Breast epithelium (tissue), 4 donors: ENCODE measurements around the gene FAM217B. TPM values are rescaled to one million over a fixed set of nuclear protein-coding genes. Genes with fewer than 3 reads are reported as not detected.
"Not testable (repeated sequence)": the region's sequence is repeated elsewhere in the genome, so short reads cannot be mapped to it uniquely, and the experiment has no call there.

Source experiments
- DNase-seq, 2 donors: peaks; one replicate each; pipeline ENCODE4 v3.0.0-alpha.2; 2019; ENCODE audit warnings: low spot score in 2 of 2
- H3K27ac ChIP-seq, 2 donors: fragments of 200-600 bp; sonication (generic) in 1 of 2; one replicate each; pipeline ENCODE4 v1.5.1; 2016 to 2019; ENCODE audit warnings: mild to moderate bottlenecking in 1 of 2
- H3K27me3 ChIP-seq, 2 donors: fragments of 200-600 bp; sonication (generic) in 1 of 2; one replicate each; pipeline versions ENCODE4 v1.5.1 to v1.6.0; 2017 to 2019; ENCODE audit warnings: control low read depth in 1 of 2, mild to moderate bottlenecking in 1 of 2
- H3K36me3 ChIP-seq: fragments of 200-600 bp; one replicate; pipeline ENCODE4 v1.5.1; 2019
- H3K4me1 ChIP-seq, 2 donors: fragments of 200-600 bp; sonication (generic); one replicate each; pipeline ENCODE4 v1.5.1; 2016 to 2019; ENCODE audit warnings: control low read depth in 1 of 2
- H3K4me3 ChIP-seq, 3 donors: fragments of 200-600 bp; sonication (generic); 1 replicate in 2 of 3; 2 replicates in 1 of 3; pipeline ENCODE4 v1.5.1; 2016 to 2019; ENCODE audit warnings: mild to moderate bottlenecking in 3 of 3, moderate library complexity in 2 of 3
- H3K9me3 ChIP-seq, 2 donors: fragments of 200-600 bp; sonication (generic) in 1 of 2; one replicate each; pipeline ENCODE4 v1.5.1; 2016 to 2019; ENCODE audit warnings: control low read depth in 1 of 2
- CTCF ChIP-seq, 3 donors: fragments of 450-650 bp; IDR thresholded peaks; one replicate each; pipeline ENCODE4 v1.5.1; 2016 to 2017; ENCODE audit warnings: antibody characterized with exemption in 3 of 3, mild to moderate bottlenecking in 3 of 3, moderate library complexity in 3 of 3
- POLR2A ChIP-seq: fragments of 450-650 bp; IDR thresholded peaks from one replicate; pipeline ENCODE4 v1.6.1; 2016; ENCODE audit warnings: antibody characterized with exemption, mild to moderate bottlenecking, moderate library complexity
- POLR2AphosphoS5 ChIP-seq, 3 donors: sonication (generic); formaldehyde crosslinking; IDR thresholded peaks; one replicate each; pipeline ENCODE4 v1.6.1; 2017; ENCODE audit warnings: antibody characterized with exemption in 3 of 3
- intact Hi-C: fragments of 100-400 bp; cut with DNase I; formaldehyde crosslinking; loops from one replicate; pipeline ENCODE4 v1.15.1; 2023; ENCODE audit warnings: low total_unique reads
- total RNA-seq, 3 donors: library from RNA; depleted of rRNA; stranded (reverse); fragments of >200 nt; gene quantifications; one replicate each; pipeline ENCODE4 v1.1.0, GENCODE V29; 2016

Gene FAM217B
- total RNA-seq, 3 donors from 2014 or later = 9.2 to 15.2 (median 13.4) TPM

GRCh38 chr20:59947376-59947775 lies 7.2 kb downstream of the FAM217B start:
- no peak for DNase-seq
- Histone ChIP-seq H3K27ac (no peak overlapping the region), H3K4me1 (no peaks in the 10 kb centered on the region), H3K27me3 (no peaks in the 10 kb centered on the region), H3K36me3 (no peaks in the 10 kb centered on the region), H3K4me3 (no peak overlapping the region), H3K9me3 (no peaks in the 10 kb centered on the region)
- TF ChIP-seq POLR2A (no peak), CTCF (IDR thresholded peaks at IDR 0.05) (no peak), POLR2AphosphoS5 (IDR thresholded peaks at IDR 0.05) (no peak)
- intact Hi-C loops = no loop called here

- Histone ChIP-seq H3K27me3 (no peaks in the 10 kb centered on the region), H3K27ac (no peak overlapping the region), H3K36me3 (no peaks in the 10 kb centered on the region), H3K4me1 (no peaks in the 10 kb centered on the region), H3K9me3 (no peaks in the 10 kb centered on the region), H3K4me3 (no peak overlapping the region)
- intact Hi-C loops = no loop called here
- TF ChIP-seq POLR2AphosphoS5 (IDR thresholded peaks at IDR 0.05) = no peak
- no peak for DNase-seq
Measured at GRCh38 chr20:59948212-59948611, 8.0 kb downstream of the FAM217B start.

- no peaks in the 10 kb centered on the region for H3K9me3 ChIP-seq
- no peaks in the 10 kb centered on the region for H3K4me1 ChIP-seq
- DNase-seq = no peak
- H3K27ac ChIP-seq = no peak overlapping the region
- no peaks in the 10 kb centered on the region for H3K27me3 ChIP-seq
- intact Hi-C loops = no loop called here
- TF ChIP-seq POLR2AphosphoS5 (IDR thresholded peaks at IDR 0.05) = no peak
- TF ChIP-seq POLR2A = no peak
- TF ChIP-seq CTCF (IDR thresholded peaks at IDR 0.05) = peak; percentile 38 to 55 (median 41)
- no peaks in the 10 kb centered on the region for H3K36me3 ChIP-seq
- H3K4me3 ChIP-seq = no peak overlapping the region
Measured at GRCh38 chr20:59948828-59949720, 8.9 kb downstream of the FAM217B start.

- Histone ChIP-seq H3K4me1 (no peaks in the 10 kb centered on the region), H3K27ac (no peak overlapping the region), H3K27me3 (no peaks in the 10 kb centered on the region), H3K36me3 (no peaks in the 10 kb centered on the region), H3K9me3 (no peaks in the 10 kb centered on the region), H3K4me3 (no peak overlapping the region)
- intact Hi-C loops = no loop called here
- no peak for TF ChIP-seq POLR2AphosphoS5 (IDR thresholded peaks at IDR 0.05)
- no peak for TF ChIP-seq CTCF (IDR thresholded peaks at IDR 0.05)
- TF ChIP-seq POLR2A = no peak
- no peak for DNase-seq
Measured at GRCh38 chr20:59949911-59950310, 9.7 kb downstream of the FAM217B start.

GRCh38 chr20:59954718-59955117 lies 14.5 kb downstream of the FAM217B start:
- no peak for DNase-seq
- Histone ChIP-seq H3K4me1 (no peaks in the 10 kb centered on the region), H3K36me3 (no peaks in the 10 kb centered on the region), H3K27me3 (no peaks in the 10 kb centered on the region), H3K27ac (no peak overlapping the region), H3K9me3 (no peaks in the 10 kb centered on the region), H3K4me3 (no peak overlapping the region)
- intact Hi-C loops = no loop called here
- TF ChIP-seq POLR2A = no peak

GRCh38 chr20:59955131-59955796 lies 15.1 kb downstream of the FAM217B start:
- TF ChIP-seq POLR2AphosphoS5 (IDR thresholded peaks at IDR 0.05) = no peak
- no peak for TF ChIP-seq CTCF (IDR thresholded peaks at IDR 0.05)
- no peak for TF ChIP-seq POLR2A
- intact Hi-C loops = no loop called here
- Histone ChIP-seq H3K9me3 (no peaks in the 10 kb centered on the region), H3K36me3 (no peaks in the 10 kb centered on the region), H3K4me1 (no peaks in the 10 kb centered on the region), H3K27me3 (no peaks in the 10 kb centered on the region), H3K27ac (no peak overlapping the region), H3K4me3 (no peak overlapping the region)
- DNase-seq = no peak

GRCh38 chr20:59957568-59957967 lies 17.4 kb downstream of the FAM217B start:
- H3K4me3 ChIP-seq, H3K27me3 ChIP-seq, H3K27ac ChIP-seq, intact Hi-C loops, H3K36me3 ChIP-seq, H3K9me3 ChIP-seq, H3K4me1 ChIP-seq, DNase-seq: not testable (repeated sequence)
